Measurements from ENCODE around the gene MOV10L1. TPM values are rescaled to one million over a fixed set of nuclear protein-coding genes. Genes with fewer than 3 reads are reported as not detected.

Gene MOV10L1
- total and polyA plus RNA-seq, 11 donors: 0.06 to 0.63 (median 0.13) TPM; not detected in 6

DNA sequence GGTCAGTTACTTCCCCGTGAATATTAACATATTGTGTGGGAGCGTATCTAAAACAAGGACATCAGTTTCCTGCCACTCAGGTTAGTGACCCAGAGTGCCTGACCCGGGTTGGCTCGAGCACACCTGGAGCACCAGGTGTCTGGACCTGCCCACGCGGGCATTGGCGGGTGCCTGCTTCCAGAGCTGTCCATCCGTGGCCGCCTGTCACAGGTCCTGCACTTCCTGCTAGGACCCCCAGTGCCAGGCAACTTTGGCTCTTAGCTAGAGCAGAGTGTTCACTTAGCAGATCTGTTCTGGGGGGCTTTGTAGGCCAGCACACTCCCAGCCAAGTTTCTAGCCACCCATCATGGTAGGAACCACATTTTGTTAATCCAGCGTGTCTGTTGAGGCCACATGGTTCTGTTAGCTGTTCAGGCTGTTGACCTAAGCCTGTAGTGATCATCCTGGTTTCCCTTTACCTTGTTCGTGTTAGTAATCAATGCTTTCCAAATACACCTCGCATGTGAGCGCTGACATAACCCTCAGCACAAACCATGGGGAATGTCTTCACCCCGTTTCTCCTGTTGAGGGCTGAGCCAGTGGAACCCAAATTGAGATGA is 29.5 kb downstream of the MOV10L1 start:
- Histone ChIP-seq H3K4me3 (no peak overlapping the region), H3K4me1 (peaks cover 0 to 21% (median 4%) of the 10 kb centered on the region in 12 donors), H3K27me3 (peaks cover 0 to 8% (median 0%) of the 10 kb centered on the region in 9 donors), H3K27ac (peak overlapping the region in 3 of 12 donors; percentile 9 to 66 (median 53)), H3K36me3 (no peaks in the 10 kb centered on the region), H3K9me3 (peaks cover 0 to 25% (median 10%) of the 10 kb centered on the region in 12 donors)
- intact Hi-C loops (cut with DNase I): no loop called here
- no peak for DNase-seq
- no peak for ATAC-seq
- TF ChIP-seq CTCF (IDR thresholded peaks at IDR 0.05) (no peak), POLR2A (IDR thresholded peaks at IDR 0.05) (no peak)
- 69 to 82% (median 77%) methylated on average over 5 to 14 of the region's 14 CpGs for WGBS, 4 donors

DNA sequence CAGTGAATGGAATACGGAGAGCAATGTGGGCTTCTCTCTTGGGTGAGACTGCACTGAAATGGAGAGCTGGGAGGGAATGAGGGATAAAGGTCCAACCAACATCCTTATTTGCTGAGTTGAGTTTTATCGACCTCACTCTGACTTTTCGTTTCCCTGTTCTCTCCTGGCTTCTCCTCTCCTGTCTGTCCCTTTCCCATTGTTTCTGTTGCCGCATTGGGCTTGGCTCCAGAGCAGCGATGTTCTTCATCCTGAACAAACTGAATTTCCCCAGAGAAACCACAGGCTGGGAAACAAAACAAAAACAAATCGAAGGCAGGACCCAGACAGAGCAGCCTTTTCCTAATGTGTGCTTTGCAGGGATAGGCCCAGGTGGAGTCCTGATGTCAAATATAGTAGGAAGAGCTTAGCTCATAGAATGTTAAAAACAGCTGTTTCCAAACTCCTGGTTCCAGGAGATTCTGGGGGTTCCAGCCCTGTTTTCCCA is 30.0 kb downstream of the MOV10L1 start:
- Histone ChIP-seq H3K36me3 (no peaks in the 10 kb centered on the region), H3K9me3 (peaks cover 0 to 25% (median 10%) of the 10 kb centered on the region in 12 donors), H3K4me1 (peaks cover 0 to 21% (median 4%) of the 10 kb centered on the region in 12 donors), H3K27me3 (peaks cover 0 to 8% (median 0%) of the 10 kb centered on the region in 9 donors), H3K4me3 (no peak overlapping the region), H3K27ac (peak overlapping the region in 3 of 12 donors; percentile 34 to 66 (median 53))
- intact Hi-C loops (cut with DNase I): no loop called here
- WGBS, 4 donors: 40 to 59% (median 48%) methylated on average over 6 of the region's 6 CpGs
- ATAC-seq (peak in 2 of 4 donors; percentile 35 to 68), DNase-seq (no peak)
- TF ChIP-seq CTCF (IDR thresholded peaks at IDR 0.05) (no peak), POLR2A (IDR thresholded peaks at IDR 0.05) (no peak)

DNA sequence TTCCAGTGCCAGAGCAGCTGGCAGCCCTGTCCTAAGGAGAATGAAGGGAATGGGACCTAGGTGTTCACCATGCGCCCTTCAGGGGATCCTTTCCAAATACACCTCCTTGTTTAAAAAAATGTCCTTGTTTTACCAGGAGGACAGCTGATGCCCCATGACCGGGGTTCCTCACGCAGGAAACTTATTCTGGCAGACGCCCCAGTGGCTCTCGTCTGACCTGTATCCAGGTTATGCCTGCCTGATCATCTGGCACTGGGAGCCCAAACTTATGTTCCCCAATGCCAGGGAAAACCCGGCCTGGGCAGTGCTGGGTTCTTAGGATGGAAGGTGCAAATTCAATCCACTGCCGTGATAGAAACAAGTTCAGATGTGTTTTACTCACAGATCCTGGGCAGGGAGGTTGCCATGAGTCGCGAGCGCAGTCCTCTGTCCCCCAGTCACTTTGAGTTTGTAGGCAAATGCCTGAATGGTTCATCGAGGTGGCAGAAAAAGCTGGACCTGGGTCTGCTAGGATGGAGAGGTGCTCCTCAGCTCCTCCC is 31.5 kb downstream of the MOV10L1 start:
- TF ChIP-seq POLR2A (IDR thresholded peaks at IDR 0.05) (no peak), CTCF (IDR thresholded peaks at IDR 0.05) (no peak)
- Histone ChIP-seq H3K4me3 (no peak overlapping the region), H3K27ac (peak overlapping the region in 2 of 12 donors; percentile 50 to 54), H3K4me1 (peaks cover 0 to 21% (median 4%) of the 10 kb centered on the region in 12 donors), H3K36me3 (no peaks in the 10 kb centered on the region), H3K9me3 (peaks cover 0 to 25% (median 10%) of the 10 kb centered on the region in 12 donors), H3K27me3 (peaks cover 0 to 8% (median 0%) of the 10 kb centered on the region in 9 donors)
- intact Hi-C loops (cut with DNase I): no loop called here
- DNase-seq (no peak), ATAC-seq (no peak)
- 82 to 84% (median 83%) methylated on average over 11 of the region's 11 CpGs for WGBS, 4 donors

DNA sequence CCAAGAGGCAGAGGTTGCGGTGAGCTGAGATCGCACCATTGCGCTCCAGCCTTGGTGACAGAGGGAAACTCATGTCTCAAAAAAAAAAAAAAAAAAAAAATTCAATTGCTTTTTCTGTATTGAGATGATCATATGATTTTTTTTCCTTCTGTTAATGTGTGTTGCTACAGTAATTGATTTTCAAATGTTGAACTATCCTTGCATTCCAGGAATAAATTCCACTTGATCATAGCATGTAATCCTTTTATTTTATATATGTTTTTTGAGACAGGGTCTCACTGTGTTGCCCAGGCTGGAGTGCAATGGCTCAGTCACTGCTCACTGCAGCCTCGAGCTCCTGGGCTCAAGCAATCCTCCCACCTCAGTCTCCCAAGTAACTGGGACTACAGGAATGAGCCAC is 33.3 kb downstream of the MOV10L1 start:
- Histone ChIP-seq H3K4me1 (peaks cover 0 to 21% (median 4%) of the 10 kb centered on the region in 12 donors), H3K4me3 (no peak overlapping the region), H3K27me3 (peaks cover 0 to 8% (median 0%) of the 10 kb centered on the region in 9 donors), H3K36me3 (no peaks in the 10 kb centered on the region), H3K27ac (no peak overlapping the region), H3K9me3 (peaks cover 0 to 25% (median 10%) of the 10 kb centered on the region in 12 donors)
- intact Hi-C loops (cut with DNase I): no loop called here
- DNase-seq (no peak), ATAC-seq (no peak)
- 83 to 95% (median 90%) methylated on average over 4 of the region's 4 CpGs for WGBS, 4 donors
- no peak for TF ChIP-seq POLR2A (IDR thresholded peaks at IDR 0.05)
- TF ChIP-seq CTCF (IDR thresholded peaks at IDR 0.05): no peak

All from heart left ventricle (tissue), 16 donors.